Stimulated activated CD4-positive, alpha-beta T cell treated with anti-CD3 and anti-CD28 coated beads, Interleukin-1b, Interleukin-23, amount 100 ng/mL, for 1 hour (primary cell): ENCODE results near the gene NKG7.

Experiments
- DNase-seq, 2 donors: peaks; one replicate each; pipeline ENCODE4 v3.0.0-alpha.2; 2020; ENCODE audit warnings: low read depth in 2 of 2

Gene NKG7

DNA sequence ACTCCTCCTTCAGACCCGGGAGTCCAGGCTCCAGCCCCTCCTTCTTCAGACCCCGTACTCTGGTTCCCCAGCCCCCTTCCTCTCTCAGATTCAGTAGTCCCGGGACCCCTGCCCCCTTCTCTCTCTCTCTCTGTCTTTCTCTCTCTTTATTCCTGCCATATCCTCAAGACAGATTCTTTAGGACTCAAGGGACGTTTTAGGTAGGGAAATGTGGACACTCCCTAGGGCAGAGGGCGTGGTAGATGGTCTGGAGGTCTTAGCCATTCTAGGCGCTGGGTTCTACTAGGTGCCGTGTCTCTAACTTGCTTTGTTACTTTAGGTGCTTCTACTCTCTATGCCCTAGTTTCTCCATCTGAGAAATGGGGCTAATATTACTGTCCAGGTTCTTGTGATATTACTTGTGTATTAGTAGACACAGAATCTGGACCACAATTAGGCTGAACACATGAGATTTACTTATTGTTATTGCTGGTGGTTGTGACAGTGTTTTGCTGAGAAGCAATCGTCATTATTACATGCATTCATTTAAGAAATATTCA is 18.7 kb upstream of the NKG7 start:
- no peak for DNase-seq

DNA sequence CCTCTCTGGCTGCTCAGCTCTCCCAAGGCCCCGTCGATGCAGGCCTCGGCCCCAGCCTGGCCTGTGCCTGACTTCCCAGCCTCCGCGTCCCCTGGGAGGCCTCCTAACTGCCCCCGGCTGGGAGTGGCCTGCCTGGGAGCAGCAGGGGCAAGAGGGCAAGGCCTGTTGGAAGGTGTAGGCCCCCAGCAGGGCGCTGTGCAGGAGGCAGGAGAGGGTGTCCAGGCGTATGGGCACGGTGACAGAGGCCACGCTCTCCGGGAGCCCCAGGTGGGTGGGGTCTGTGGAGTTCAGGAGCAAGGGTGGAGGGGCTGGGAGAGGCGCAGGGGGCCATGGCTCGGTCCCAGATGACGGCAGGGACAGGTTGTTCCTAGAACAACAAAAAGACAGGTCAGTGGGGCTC is 16.7 kb upstream of the NKG7 start:
- DNase-seq = no peak

DNA sequence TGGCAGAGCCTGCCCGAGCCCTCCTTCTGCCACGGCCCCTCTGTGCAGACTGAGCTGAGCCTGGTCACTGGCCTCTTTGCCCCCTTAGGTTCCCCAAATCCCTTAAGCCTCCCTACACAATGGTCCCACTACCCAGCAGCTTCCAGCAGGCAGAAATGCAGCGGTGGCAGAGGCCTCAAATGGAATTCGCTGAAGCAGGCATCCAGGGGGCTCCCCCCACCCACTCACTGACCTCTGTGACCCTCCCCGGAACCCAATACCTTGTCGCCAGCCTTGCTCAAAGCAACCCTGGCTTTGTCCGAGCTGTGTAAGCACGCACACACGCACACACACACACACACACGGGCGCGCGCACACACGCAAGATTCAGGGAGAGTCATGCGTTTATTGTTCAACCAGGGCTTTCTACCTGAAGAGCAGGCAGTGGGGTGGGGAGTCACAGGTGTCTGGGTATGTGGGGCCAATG is 15.5 kb upstream of the NKG7 start, which contains the start of gene LIM2:
Gene LIM2, minus strand, starts transcription at position 51 of the 466 bp plus-strand sequence. CDS start 531 bp downstream, outside the sequence.
- DNase-seq = no peak

DNA sequence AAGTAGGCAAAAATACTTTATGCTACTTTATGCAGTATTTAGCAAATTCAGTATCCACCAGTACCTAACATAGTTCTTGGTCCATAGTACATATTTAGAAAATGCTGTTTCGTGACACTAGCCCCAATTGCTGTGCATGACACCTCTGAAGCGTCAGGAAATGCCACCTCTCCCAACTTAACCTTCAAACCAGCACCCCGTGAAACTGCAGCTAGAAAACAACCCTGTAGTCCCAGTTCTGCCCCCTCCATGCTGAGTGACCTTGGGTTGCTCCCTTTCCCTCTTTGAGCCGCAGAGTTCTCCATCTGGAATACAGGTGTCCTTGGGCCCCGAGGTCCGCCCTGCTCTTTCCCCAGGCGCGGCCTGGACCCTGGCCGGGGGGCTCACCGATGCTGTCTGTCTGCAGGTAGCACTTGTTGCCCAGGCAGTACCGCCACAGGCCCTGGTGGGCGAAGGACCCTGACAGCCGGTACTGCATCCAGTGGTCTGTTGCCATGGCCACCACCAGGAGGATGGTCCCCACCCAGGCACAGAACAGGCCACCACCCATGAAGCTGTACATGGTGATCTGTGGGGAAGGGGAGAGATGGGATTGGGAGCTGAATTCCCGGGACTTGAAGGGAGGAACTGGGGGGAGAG is 14.5 kb upstream of the NKG7 start:
- DNase-seq = no peak

DNA sequence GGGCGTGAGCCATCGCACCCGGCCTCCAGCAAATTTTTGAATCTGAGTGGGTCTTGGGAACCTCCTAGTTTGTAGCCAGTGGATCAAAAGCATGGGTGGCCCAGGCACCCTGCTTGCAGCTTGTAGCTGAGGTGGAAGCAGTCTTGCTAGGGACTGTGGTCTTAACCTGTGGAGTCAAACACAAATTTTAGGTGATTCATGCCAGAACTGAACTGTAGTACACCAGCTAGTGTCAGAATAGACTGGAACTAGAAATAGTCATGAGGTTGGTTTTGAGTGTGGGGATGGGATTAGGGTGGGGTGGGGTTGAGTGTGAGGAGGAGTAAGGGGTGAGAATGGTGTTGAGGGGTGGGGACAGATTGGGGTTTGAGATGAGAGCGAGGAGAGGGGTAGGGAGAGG is 9.6 kb upstream of the NKG7 start:
- DNase-seq = no peak

DNA sequence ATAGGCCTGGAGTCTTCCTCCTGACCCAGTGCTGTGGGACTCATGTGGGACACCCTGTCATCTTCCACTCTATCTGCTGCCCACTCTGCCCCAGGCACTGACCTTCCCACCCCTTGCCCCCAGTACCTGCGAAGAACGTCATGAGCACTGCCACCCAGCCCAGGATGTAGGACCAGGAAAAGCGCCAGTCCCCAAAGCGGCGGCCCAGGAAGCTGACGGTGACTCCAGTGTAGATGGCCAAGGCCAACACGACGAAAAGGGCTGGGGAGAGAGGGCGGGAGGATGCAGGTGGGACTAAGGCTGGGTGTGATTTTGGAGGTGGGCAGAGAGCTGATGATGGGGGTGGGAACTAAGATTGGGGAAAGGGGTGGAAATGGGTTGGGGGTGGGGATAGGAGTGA is 7.9 kb upstream of the NKG7 start:
- DNase-seq = no peak

DNA sequence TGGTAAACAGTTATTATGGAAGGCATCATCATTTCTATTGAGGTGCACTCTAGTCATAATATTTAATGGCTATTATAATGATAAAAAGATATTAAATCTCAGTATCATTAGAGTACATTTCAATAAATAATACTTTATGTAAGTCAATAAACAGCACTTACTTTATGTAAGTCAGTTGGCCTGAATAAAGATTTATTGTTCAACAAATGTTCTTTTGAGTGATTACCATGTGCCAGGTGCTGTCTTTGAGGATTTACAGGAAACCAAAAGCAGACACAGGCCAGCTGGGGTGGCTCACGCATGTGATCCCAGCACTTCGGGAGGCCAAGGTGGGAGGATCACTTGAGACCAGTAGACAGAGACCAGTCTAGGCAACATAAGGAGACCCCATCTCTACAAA is 5.0 kb upstream of the NKG7 start:
- DNase-seq = no peak

DNA sequence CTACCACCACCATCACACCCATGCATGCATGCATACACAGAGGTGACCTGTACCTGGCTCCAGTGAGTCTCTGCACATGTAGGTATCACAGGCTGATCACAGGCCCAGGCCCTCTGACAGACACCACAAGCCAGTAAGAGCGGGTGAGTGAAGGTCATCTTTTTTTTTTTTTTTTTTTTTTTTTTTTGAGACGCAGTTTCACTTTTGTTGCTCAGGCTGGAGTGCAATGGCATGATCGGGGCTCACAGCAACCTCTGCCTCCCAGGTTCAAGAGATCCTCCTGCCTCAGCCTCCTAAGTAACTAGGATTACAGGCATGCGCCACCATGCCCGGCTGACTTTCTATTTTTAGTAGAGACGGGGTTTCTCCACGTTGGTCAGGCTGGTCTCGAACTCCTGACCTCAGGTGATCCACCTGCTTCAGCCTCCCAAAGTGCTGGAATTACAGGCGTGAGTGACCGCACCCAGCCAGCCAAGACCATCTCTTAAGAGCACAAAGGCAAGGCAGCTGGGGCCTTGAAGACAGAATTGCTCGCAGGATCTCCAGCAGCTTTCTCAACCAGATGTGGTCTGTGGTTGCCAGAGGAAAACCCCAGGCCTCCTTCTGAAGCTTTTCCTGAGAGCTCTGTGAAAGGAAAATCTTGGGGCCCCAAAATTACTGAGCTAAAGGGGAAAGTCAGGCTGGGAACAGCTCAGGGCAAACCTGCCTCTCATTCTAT is 3.2 kb upstream of the NKG7 start:
- no peak for DNase-seq

DNA sequence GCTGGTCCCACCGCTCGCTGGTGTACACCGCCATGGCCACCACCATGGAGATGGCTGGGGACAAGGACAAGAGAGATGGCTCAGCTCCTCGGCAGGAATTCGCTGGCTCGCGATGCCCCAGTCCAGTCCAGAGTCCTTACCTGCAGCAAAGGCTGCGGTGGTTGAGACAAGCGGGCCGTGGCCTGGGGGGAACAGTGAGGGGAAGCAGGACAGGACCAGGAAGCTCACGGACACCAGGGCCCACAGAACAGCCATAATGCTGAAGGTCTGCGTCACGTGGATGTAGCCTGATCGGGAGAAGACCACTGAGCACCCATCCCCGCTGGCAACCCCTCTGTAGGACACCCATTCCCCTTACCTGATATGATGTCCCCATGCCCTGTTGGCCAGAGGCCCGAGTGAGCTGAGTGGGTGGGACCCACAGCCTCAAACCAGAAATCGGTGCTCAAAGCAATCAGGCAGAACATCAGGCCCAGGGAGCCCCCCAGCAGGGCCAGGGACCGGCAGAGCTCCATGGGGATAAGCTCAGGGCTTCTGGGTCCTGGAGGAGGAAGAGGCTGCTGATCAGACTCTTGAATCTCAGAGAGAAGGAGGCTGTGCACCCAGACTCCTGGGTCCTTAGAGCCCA is 319 bp downstream of the NKG7 start:
- DNase-seq = no peak

DNA sequence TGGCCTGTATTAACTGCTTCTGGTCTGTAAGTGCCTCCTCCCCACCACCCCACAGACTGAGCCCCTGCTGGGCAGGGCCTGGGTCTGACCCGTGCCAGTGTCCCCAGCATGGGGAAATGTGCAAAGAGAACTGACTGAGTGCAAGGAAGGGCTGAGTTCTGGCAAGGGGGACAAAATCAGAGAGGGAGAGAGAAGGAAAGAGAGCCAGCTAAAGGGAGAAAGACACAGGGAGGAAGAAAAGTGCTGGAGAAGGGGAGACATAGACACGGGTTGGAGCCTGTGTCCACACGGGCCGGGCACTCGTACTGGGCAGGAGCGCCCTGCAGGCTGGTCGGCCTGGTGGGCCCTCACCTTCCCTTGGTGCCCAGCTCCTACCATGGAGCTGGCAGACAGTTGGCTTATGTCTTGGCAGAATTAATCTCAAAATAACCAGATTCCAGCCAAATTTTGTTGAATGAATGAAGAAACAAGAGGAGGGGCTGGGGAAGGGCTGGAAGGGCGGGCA is 1.2 kb downstream of the NKG7 start:
- DNase-seq = no peak

DNA sequence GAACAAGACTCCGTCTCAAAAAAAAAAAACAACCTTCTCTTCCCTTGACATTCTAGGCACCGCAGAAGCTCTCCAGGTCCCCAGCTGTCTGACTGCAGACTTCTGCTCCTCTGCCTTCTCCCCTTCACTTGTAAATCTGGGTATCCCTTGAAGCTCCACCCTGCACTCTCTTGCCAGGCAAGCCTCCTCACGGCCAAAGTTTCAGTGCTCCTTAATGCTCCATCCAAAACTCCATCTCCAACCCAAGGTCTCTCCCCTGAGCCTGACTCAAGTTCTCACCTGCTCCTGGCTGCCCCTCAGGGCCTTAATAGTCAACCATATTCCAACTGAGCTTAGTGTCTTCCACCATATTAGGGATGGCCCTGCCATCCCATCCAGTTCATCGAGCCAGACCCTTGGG is 2.2 kb downstream of the NKG7 start:
- no peak for DNase-seq

DNA sequence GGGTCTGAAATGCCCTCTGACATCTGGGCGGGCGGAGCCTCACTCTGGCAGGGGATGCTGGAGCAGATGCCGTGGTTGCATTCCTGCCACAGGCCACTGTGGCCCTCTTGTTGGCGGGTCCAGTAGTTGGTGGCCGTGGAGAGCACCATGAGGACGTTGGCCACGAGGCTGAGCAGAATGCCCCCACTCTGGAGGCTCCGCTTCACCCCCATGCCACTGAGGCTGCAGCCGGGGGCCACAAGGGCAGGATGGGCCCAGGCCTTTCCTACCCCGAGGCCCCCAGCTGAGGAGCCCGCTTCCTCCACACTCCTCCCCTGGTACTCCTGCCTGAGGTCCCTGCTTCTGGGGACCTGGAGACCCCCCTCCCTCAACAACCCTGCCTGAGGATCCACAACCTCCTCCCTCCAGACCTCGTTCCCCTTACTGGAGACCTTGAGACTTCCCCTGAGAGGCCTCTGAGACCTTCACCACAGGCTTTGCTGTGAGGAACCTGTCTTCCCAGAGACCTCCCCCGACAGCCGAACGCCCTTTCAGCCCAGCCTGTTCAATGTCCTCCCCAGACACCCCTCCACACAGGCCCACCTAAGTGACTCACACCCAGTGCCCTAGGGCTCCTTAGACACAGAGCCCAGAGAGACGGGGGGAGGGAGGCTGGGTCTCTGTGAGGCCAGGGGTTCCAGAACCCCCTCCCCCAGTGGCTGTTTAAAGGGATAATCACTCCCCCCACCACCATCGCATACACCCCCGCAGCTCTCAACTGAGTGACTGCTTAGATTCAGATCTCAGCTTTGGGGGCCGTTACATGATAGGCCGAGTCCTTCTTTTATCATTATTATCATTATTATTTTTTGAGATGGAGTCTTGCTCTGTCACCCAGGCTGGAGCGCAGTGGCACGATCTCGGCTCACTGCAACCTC is 3.8 kb downstream of the NKG7 start, which contains the start of gene CLDND2:
Gene CLDND2, minus strand, starts transcription at position 638 of the 917 bp plus-strand sequence. Its CDS starts 426 bp downstream, at position 212.
- DNase-seq = no peak

DNA sequence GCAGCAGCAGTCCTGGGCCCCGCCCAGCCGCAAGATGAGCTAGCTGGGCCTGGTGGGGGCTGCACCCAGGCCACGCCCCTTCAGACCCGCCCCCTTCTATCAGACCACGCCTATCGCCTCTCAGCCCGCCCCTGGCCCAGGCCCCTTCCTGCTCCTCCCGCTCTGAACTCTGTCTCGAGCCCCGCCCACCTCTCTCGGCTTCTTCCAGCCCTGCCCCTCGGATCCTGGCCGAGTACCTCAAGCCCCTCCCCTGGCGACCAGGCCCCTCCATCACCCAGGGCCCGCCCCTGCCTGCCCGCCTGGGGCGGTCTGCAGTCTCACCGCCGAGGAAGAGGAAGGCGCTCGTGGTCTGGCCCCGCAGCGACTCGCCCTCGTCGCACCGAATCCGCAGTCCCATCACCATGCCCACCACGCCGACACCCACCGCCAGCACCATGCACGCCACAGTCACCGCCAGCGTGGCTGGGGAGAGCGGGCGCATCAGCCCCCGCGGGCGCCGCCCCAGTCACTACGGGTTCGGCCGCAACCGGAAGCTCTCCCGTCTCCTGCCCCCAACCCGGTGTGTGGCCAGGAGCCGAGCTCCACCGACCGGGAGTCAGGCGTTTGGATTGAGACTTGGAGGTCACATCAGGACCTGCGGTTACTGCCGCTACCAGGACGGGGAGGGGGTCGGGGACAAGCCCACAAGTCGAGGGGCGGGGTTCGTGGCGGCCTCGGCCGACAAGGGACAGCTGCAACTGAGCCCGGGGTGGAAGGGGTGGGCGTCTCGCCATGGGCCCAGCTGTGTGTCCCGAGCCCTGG is 4.7 kb downstream of the NKG7 start:
- DNase-seq = peak; percentile 88 to 98

DNA sequence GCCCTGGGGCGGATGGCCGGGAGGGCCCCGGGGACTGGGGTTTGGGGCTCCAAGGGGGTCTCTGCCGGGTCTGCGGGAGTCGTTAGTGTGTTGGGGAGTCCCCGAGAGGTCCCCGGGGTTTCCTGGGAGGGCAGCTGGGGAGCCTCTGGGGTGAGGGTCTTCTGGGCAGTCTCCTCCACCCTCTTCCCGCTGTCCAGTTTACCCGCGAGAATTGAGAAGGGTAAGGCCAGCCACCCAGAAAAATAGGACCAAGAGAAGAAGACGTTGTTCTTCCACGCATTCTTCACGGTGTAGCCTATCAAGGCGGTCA is 5.2 kb downstream of the NKG7 start:
- peak in 1 of 2 donors; percentile 15 for DNase-seq

DNA sequence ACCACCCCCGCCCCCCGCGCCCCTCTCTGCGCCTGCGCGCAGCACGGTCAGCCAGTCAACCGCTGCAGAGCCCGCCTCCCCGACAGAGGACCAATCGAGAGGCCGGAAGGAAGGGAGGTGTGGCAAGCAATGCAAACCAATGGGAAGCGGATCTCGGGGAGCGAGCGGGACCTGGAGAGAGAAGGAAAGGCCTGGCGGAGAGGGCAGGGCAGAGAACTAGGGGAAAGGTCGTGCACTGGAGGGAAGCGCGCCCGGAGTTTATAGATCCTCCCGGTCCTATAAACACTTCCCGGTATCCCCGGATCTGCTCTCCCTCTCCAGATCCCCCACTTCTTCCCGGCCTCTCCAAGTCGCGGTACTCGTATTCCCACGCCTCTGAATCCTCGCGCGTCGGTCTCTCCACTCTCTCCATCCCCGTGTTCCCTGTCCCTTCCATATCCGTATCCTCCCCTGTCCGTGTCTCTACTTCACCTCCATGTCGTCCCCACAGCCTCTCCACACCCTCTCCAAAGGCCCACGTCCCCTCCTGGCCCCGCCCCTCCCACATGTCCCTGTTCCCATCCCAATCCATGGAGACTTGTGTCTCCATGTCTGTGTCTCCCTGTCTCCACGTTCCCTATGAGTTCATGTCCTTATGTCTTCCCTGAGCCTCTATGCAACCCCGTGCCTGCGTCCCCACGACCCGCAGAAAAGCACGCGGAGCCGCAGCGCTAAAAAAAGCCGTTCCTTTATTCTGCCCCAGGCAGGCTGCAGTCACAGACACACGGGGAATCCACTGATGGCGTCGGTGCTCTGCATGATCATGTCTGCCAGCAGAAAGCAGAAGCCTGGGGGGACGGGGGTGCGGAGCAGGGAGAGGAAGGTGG is 5.8 kb downstream of the NKG7 start:
- peak; percentile 81 to 82 for DNase-seq

DNA sequence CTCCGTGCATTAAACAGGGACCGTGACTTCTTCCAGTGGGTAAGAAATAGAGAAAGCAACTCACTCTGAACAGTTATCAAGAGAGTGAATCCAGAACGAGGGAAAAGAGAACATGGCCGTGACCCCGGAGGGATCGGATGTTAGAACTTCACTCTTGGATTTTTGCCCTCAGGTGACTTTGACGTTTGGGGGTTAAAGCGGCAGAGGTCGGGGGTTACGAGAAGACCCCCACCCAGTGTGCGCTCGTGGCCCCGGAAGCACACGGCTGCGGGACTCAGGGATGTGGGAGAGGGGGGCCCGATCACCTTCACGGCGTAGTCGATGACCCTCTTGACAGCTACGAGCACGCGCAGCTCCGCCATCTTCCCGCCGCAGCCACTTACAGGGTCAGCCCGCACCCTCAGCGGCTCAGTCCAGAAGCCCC is 6.5 kb downstream of the NKG7 start, which contains the start of gene ETFB:
Gene ETFB, minus strand, starts transcription at position 424 of the 424 bp plus-strand sequence. Its CDS starts 62 bp downstream, at position 362.
- DNase-seq = no peak

DNA sequence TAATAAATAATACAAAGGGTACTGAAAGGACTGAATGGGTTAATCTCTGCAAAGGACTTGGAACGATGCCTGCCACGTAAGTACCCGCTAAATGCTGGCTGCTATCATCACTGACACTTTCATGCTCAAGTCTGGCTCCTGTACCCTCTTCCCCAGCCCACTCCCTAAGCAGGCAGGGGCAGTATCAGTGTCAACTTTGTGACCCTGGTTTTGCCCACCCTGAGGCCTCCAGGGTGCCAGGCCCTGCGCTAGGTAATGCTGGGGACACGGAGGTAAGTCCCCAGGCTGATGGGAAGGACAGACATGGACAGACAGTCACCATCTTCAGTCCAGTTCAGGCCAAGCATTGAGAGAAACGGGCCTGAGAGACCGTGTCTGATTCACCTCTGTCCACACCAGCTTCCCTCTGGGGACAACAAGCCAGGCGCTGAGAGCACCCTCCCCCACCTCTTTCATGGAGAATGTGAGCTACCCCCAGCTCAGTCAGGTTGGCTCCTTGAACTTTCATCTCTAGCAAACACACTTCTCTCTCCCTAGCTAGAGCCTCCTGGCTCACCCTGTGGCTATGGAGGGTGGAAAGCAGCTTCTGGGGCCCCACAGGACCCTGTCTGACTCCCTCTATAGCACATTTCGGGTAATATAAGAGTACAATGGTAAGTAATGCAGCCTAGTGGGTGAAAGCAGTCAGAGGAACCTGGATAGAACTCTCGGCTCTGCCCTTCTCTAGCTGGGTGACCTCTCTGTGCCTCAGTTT is 7.1 kb downstream of the NKG7 start:
- DNase-seq = no peak

DNA sequence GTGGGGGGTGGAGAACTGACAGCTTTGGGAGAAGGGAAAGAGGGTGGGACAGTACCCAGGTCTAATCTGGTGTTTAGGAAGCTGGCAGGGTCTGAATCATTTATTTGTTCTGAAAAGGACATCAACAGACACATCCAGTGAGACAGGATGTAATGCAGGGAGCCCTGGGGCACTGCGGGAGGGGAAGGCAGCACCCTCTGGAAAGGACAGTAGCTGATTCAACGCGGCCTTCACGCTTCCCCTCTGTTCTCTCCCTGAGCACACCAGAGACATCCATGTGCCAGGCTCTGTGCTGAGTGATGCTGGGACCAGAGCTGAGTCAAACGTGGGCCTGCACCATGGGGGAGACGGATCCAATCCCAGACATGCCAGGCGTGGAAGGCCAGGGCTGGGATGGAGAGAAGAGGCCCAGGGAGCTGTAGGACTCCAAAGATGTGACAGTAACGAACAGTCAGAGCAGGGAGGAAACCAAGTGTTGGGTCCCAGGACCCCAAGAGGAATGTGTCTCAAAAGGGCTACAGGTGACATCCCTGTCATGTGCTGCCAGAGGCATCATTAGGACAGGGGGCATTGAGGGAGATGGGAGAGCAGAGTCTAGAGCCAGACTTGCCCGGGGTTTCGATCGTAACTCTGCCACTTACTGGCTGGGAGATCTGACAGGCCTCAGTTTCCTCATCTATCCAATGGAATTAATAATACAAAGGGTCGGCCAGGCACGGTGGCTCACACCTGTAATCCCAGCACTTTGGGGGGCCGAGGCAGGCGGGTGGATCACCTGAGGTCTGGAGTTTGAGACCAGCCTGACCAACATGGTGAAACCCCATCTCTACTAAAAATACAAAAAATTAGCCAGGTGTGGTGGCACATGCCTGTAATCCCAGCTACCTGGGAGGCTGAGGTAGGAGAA is 8.0 kb downstream of the NKG7 start:
- DNase-seq = no peak
